DMS114 treated with DMSO at 0.1 percent for 48 hours (cell line): ENCODE measurements around the gene CHTOP.

Source experiments
- DNase-seq: peaks from one replicate; lab custom pipeline; 2025; ENCODE audit not compliant: unreplicated experiment; lab: John Stamatoyannopoulos, UW

Gene CHTOP

GRCh38 chr1:153685544-153686340, 51.9 kb downstream of the CHTOP start:
- DNase-seq, result no peak

- no peak for DNase-seq
Observed at GRCh38 chr1:153687346-153688125, 53.7 kb downstream of the CHTOP start.

- no peak for DNase-seq
Observed at GRCh38 chr1:153688276-153688675, 54.4 kb downstream of the CHTOP start.

GRCh38 chr1:153688736-153689328, 55.0 kb downstream of the CHTOP start:
- no peak for DNase-seq

GRCh38 chr1:153693466-153693865, 59.6 kb downstream of the CHTOP start:
- DNase-seq, result no peak
